Neural progenitor cell (in vitro differentiated cells): ENCODE data around the gene TMEM190. TPM values are rescaled to one million over a fixed set of nuclear protein-coding genes. Genes with fewer than 3 reads are reported as not detected.

Source experiments
- DNase-seq: peaks from one replicate; pipeline ENCODE4 v3.0.0-alpha.2; 2016; ENCODE audit warnings: low spot score
- H2AFZ ChIP-seq: fragments of 200-600 bp; sonication (generic); replicated peaks from 2 replicates; pipeline ENCODE4 v1.6.1; 2016; ENCODE audit warnings: antibody characterized with exemption
- H3F3A ChIP-seq: fragments of 200-600 bp; sonication (generic); 2 replicates; pipeline ENCODE4 v1.6.1; 2016; ENCODE audit warnings: antibody characterized with exemption, low read depth
- H3K27ac ChIP-seq: fragments of 200-600 bp; sonication (generic); 2 replicates; pipeline ENCODE4 v1.5.1; 2016; ENCODE audit warnings: mild to moderate bottlenecking
- H3K27me3 ChIP-seq: fragments of 200-600 bp; sonication (generic); 2 replicates; pipeline ENCODE4 v1.6.1; 2016; ENCODE audit warnings: mild to moderate bottlenecking, moderate library complexity
- H3K36me3 ChIP-seq: fragments of 200-600 bp; sonication (generic); 2 replicates; pipeline ENCODE4 v1.5.1; 2016
- H3K4me1 ChIP-seq: fragments of 200-600 bp; sonication (generic); 2 replicates; pipeline ENCODE4 v1.6.1; 2016; ENCODE audit warnings: mixed run types
- H3K4me2 ChIP-seq: fragments of 200-600 bp; sonication (generic); 2 replicates; pipeline ENCODE4 v1.6.1; 2016
- H3K4me3 ChIP-seq: fragments of 200-600 bp; sonication (generic); 2 replicates; pipeline ENCODE4 v1.5.1; 2016
- H3K79me2 ChIP-seq: fragments of 200-600 bp; sonication (generic); 2 replicates; pipeline ENCODE4 v1.6.1; 2016; ENCODE audit warnings: low read depth
- H3K9ac ChIP-seq: fragments of 200-600 bp; sonication (generic); 2 replicates; pipeline ENCODE4 v1.6.1; 2016
- H3K9me3 ChIP-seq: fragments of 200-600 bp; sonication (generic); 2 replicates; pipeline ENCODE4 v1.5.1; 2016; ENCODE audit warnings: low read depth
- H4K20me1 ChIP-seq: fragments of 200-600 bp; sonication (generic); 2 replicates; pipeline ENCODE4 v1.6.1; 2016; ENCODE audit warnings: low read depth
- H3K27ac Mint-ChIP-seq: 3 replicates; pipeline ENCODE4 v1.8.0; 2021; ENCODE audit warnings: mixed read lengths
- H3K27me3 Mint-ChIP-seq: 2 replicates; pipeline ENCODE4 v1.8.0; 2022; ENCODE audit warnings: low read depth, mild to moderate bottlenecking, inconsistent platforms, moderate library complexity, mixed read lengths; ENCODE audit not compliant: insufficient read depth
- H3K36me3 Mint-ChIP-seq: 3 replicates; pipeline ENCODE4 v1.8.0; 2021; ENCODE audit warnings: mixed read lengths
- H3K4me1 Mint-ChIP-seq: 3 replicates; pipeline ENCODE4 v1.8.0; 2021; ENCODE audit warnings: mixed read lengths
- H3K4me3 Mint-ChIP-seq: 3 replicates; pipeline ENCODE4 v1.8.0; 2021; ENCODE audit warnings: mild to moderate bottlenecking, moderate library complexity, mixed read lengths
- H3K9me3 Mint-ChIP-seq: 3 replicates; pipeline ENCODE4 v1.8.0; 2020; ENCODE audit warnings: mixed read lengths
- CTCF ChIP-seq: fragments of 200-600 bp; sonication (generic); IDR thresholded peaks from 2 replicates; pipeline ENCODE4 v1.5.1; 2017; ENCODE audit warnings: antibody characterized with exemption, mild to moderate bottlenecking
- EZH2 ChIP-seq: fragments of 200-600 bp; sonication (generic); IDR thresholded peaks from 2 replicates; pipeline ENCODE4 v1.6.1; 2017; ENCODE audit warnings: antibody characterized with exemption, mild to moderate bottlenecking, moderate library complexity
- EZH2phosphoT487 ChIP-seq: fragments of 200-600 bp; sonication (generic); IDR thresholded peaks from 2 replicates; pipeline ENCODE4 v1.6.1; 2017; ENCODE audit warnings: antibody characterized with exemption
- total RNA-seq: library from RNA; depleted of rRNA; stranded (reverse); fragments of >200 nt; gene quantifications from 2 replicates; pipeline ENCODE4 v1.2.3, GENCODE V29; 2015; ENCODE audit warnings: low replicate concordance

Gene TMEM190
- total RNA-seq, 1 donor from 2014 or later: not detected

GRCh38 chr19:55353356-55353802, 23.2 kb upstream of the TMEM190 start:
- H3K9me3 ChIP-seq: no peaks in the 10 kb centered on the region
- DNase-seq: no peak
- peaks cover 66% of the 10 kb centered on the region for H3K27me3 ChIP-seq
- Mint-ChIP-seq H3K4me1 (peaks cover 21% of the 10 kb centered on the region), H3K27ac (no peak overlapping the region), H3K4me3 (peak overlapping the region; percentile 84), H3K36me3 (no peaks in the 10 kb centered on the region), H3K27me3 (peaks cover 54% of the 10 kb centered on the region), H3K9me3 (peaks cover 4% of the 10 kb centered on the region)
- TF ChIP-seq CTCF (no peak), EZH2 (peak; percentile 20), EZH2phosphoT487 (no peak)
- peak overlapping the region; percentile 51 for H3K4me3 ChIP-seq
- H3K9ac ChIP-seq: no peak overlapping the region
- peaks cover 18% of the 10 kb centered on the region for H4K20me1 ChIP-seq
- H3K79me2 ChIP-seq: no peaks in the 10 kb centered on the region
- H3K36me3 ChIP-seq: no peaks in the 10 kb centered on the region
- H3F3A ChIP-seq: peaks cover 37% of the 10 kb centered on the region
- H3K4me1 ChIP-seq: peaks cover 24% of the 10 kb centered on the region
- H2AFZ ChIP-seq: peak overlapping the region; percentile 45
- H3K4me2 ChIP-seq: peak overlapping the region; percentile 83
- H3K27ac ChIP-seq: no peak overlapping the region

- DNase-seq: peak; percentile 84
- Histone ChIP-seq H4K20me1 (peaks cover 12% of the 10 kb centered on the region), H3K4me2 (peak overlapping the region; percentile 83), H3K9ac (no peak overlapping the region), H3K36me3 (no peaks in the 10 kb centered on the region), H3K4me1 (peaks cover 17% of the 10 kb centered on the region), H3K27ac (no peak overlapping the region), H3K27me3 (peaks cover 66% of the 10 kb centered on the region), H3K9me3 (no peaks in the 10 kb centered on the region), H3F3A (peaks cover 30% of the 10 kb centered on the region), H3K4me3 (peak overlapping the region; percentile 51), H3K79me2 (no peaks in the 10 kb centered on the region), H2AFZ (peak overlapping the region; percentile 45)
- no peak for TF ChIP-seq CTCF
- TF ChIP-seq EZH2: peak; percentile 13
- TF ChIP-seq EZH2phosphoT487: peak; percentile 63
- peaks cover 14% of the 10 kb centered on the region for H3K4me1 Mint-ChIP-seq
- no peak overlapping the region for H3K27ac Mint-ChIP-seq
- peak overlapping the region; percentile 84 for H3K4me3 Mint-ChIP-seq
- peaks cover 4% of the 10 kb centered on the region for H3K9me3 Mint-ChIP-seq
- no peaks in the 10 kb centered on the region for H3K36me3 Mint-ChIP-seq
- H3K27me3 Mint-ChIP-seq: peaks cover 58% of the 10 kb centered on the region
Measured at GRCh38 chr19:55353803-55354697, 22.6 kb upstream of the TMEM190 start.

- H3K4me3 Mint-ChIP-seq: peak within 1 kb of the TSS; percentile 84
- H3K27me3 ChIP-seq: peaks cover 66% of the 10 kb centered on the region
- no peak within 1 kb of the TSS for H3K9ac ChIP-seq
- H3K9me3 Mint-ChIP-seq: peaks cover 4% of the 10 kb centered on the region
- peaks cover 12% of the 10 kb centered on the region for H3K4me1 Mint-ChIP-seq
- no peaks in the 10 kb centered on the region for H3K36me3 ChIP-seq
- H3K9me3 ChIP-seq: no peaks in the 10 kb centered on the region
- H3K79me2 ChIP-seq: no peaks in the 10 kb centered on the region
- no peak within 1 kb of the TSS for H3K27ac ChIP-seq
- no peak within 1 kb of the TSS for H3K27ac Mint-ChIP-seq
- no peak for TF ChIP-seq CTCF
- peak; percentile 66 for TF ChIP-seq EZH2
- peak; percentile 80 for TF ChIP-seq EZH2phosphoT487
- peak within 1 kb of the TSS; percentile 83 for H3K4me2 ChIP-seq
- peak within 1 kb of the TSS; percentile 51 for H3K4me3 ChIP-seq
- peaks cover 23% of the 10 kb centered on the region for H3F3A ChIP-seq
- H3K36me3 Mint-ChIP-seq: no peaks in the 10 kb centered on the region
- H3K27me3 Mint-ChIP-seq: peaks cover 62% of the 10 kb centered on the region
- DNase-seq: peak; percentile 56
- peaks cover 8% of the 10 kb centered on the region for H4K20me1 ChIP-seq
- peaks cover 13% of the 10 kb centered on the region for H3K4me1 ChIP-seq
- H2AFZ ChIP-seq: peak within 1 kb of the TSS; percentile 45
Measured at GRCh38 chr19:55354698-55355212, 21.9 kb upstream of the TMEM190 start, which contains the start of gene COX6B2. COX6B2 (minus strand) TSS chr19:55354719; CDS start chr19:55354521, 198 bp downstream.
